Panc1 (cell line): Measurements from ENCODE around the gene ADCY1. TPM values are rescaled to one million over a fixed set of nuclear protein-coding genes. Genes with fewer than 3 reads are reported as not detected.

Source experiments
- ATAC-seq: fragments of 200-7000 bp; cut with Tn5 transposase; 2 replicates; pipeline ENCODE4 v1.9.1; 2020; ENCODE audit warnings: mild to moderate bottlenecking, moderate library complexity
- BruUV-seq: library from RNA; stranded (reverse); fragments of 400-500 nt; replicated peaks from 2 replicates; lab custom pipeline; 2021; lab: Mats Ljungman, UMichigan
- CTCF ChIA-PET: fragments of 300-600 bp; sonication (Branson Sonifier 250); formaldehyde crosslinking; loops from one replicate; lab custom pipeline; 2022; ENCODE audit warnings: antibody characterized with exemption; lab: Charles Lee
- POLR2A ChIA-PET: fragments of 300-600 bp; sonication (Branson Sonifier 250); formaldehyde crosslinking; loops from one replicate; lab custom pipeline; 2022; ENCODE audit warnings: antibody characterized with exemption; lab: Charles Lee
- DNase-seq: peaks from one replicate; pipeline ENCODE4 v3.0.0-alpha.2; 2010; ENCODE audit warnings: low read depth, low spot score
- H3K27ac ChIP-seq: 2 replicates; pipeline ENCODE4 v1.5.1; 2011; ENCODE audit warnings: mild to moderate bottlenecking, low read length, inconsistent platforms
- H3K27me3 ChIP-seq: fragments of 200-500 bp; sonication (Bioruptor generic); 2 replicates; pipeline ENCODE4 v1.6.0; 2014; ENCODE audit warnings: low read length, inconsistent platforms; ENCODE audit not compliant: control insufficient read depth, insufficient read depth
- H3K36me3 ChIP-seq: fragments of 200-500 bp; sonication (Bioruptor generic); 2 replicates; pipeline ENCODE4 v1.5.1; 2014; ENCODE audit warnings: inconsistent platforms, mild to moderate bottlenecking, low read length, moderate library complexity; ENCODE audit not compliant: control insufficient read depth, insufficient read depth
- H3K4me1 ChIP-seq: 2 replicates; pipeline ENCODE4 v1.5.1; 2011; ENCODE audit warnings: inconsistent platforms, mild to moderate bottlenecking, low read length, moderate library complexity; ENCODE audit not compliant: control insufficient read depth, insufficient read depth
- H3K4me3 ChIP-seq, 2 experiments: 2 replicates each; pipeline ENCODE4 v1.5.1; 2011 to 2012; ENCODE audit warnings: low read depth in 2 of 2, low read length in 2 of 2, mild to moderate bottlenecking in 2 of 2, inconsistent platforms in 1 of 2, moderate library complexity in 1 of 2
- H3K9me3 ChIP-seq: fragments of 200-500 bp; sonication (Bioruptor generic); 2 replicates; pipeline ENCODE4 v1.5.1; 2014; ENCODE audit warnings: low read depth, mild to moderate bottlenecking, inconsistent platforms, low read length, moderate library complexity; ENCODE audit not compliant: control insufficient read depth, insufficient read depth
- CTCF ChIP-seq: fragments of 450-650 bp; IDR thresholded peaks from 2 replicates; pipeline ENCODE4 v1.5.1; 2017; ENCODE audit warnings: mild to moderate bottlenecking
- POLR2AphosphoS5 ChIP-seq: IDR thresholded peaks from 2 replicates; pipeline ENCODE4 v1.6.1; 2012; ENCODE audit warnings: mild to moderate bottlenecking, low read depth, low read length, moderate library complexity
- REST ChIP-seq, 2 experiments: IDR thresholded peaks; 2 replicates each; pipeline ENCODE4 v1.6.1; 2011 to 2012; ENCODE audit warnings: low read depth in 2 of 2, control low read depth in 1 of 2, low read length in 1 of 2, mild to moderate bottlenecking in 1 of 2, moderate library complexity in 1 of 2; ENCODE audit not compliant: insufficient read depth in 1 of 2
- SIN3A ChIP-seq: IDR thresholded peaks from 2 replicates; pipeline ENCODE4 v1.6.1; 2012; ENCODE audit warnings: low read depth, mild to moderate bottlenecking, low read length, moderate library complexity, borderline replicate concordance; ENCODE audit not compliant: insufficient read depth
- TCF7L2 ChIP-seq: IDR thresholded peaks from 2 replicates; pipeline ENCODE4 v1.6.1; 2011; ENCODE audit warnings: mild to moderate bottlenecking, low read depth, low read length, inconsistent platforms
- in situ Hi-C: cut with HindIII; loops from 2 replicates; pipeline ENCODE4 v1.10.0; 2016; ENCODE audit warnings: low sequenced_read_pairs, low pct_unique_long_range_greater_than_20kb
- intact Hi-C: fragments of 100-400 bp; cut with micrococcal nuclease; formaldehyde crosslinking; loops from one replicate; pipeline ENCODE4 v1.10.0; 2022; ENCODE audit not compliant: unreplicated experiment
- total RNA-seq: library from RNA; stranded (reverse); gene quantifications from one replicate; pipeline ENCODE4 v1.2.1, GENCODE V29; 2021; ENCODE audit not compliant: unreplicated experiment

ADCY1 gene
- total RNA-seq, 1 experiment from 2014 or later: 2.1 TPM

GRCh38 chr7:45584261-45585210, 10.4 kb downstream of the ADCY1 start:
- CTCF ChIA-PET: no interaction called here
- intact Hi-C loops: no loop called here

More at GRCh38 chr7:45584261-45585210, 10.4 kb downstream of the ADCY1 start:
- no peaks in the 10 kb centered on the region for H3K4me1 ChIP-seq
- ATAC-seq (no peak), DNase-seq (no peak)
- H3K27ac ChIP-seq: no peak overlapping the region
- H3K36me3 ChIP-seq: no peaks in the 10 kb centered on the region
- in situ Hi-C loops: no loop called here
- TF ChIP-seq POLR2AphosphoS5 (no peak), TCF7L2 (no peak), SIN3A (no peak), CTCF (no peak), REST (IDR thresholded peaks at IDR 0.05; ENCODE audit: insufficient read depth in 1 of 2, low read depth in 2 of 2, low read length in 1 of 2) (no peak)
- H3K9me3 ChIP-seq: no peaks in the 10 kb centered on the region
- BruUV-seq: no TSS peak
- H3K4me3 ChIP-seq: no peak overlapping the region
- POLR2A ChIA-PET: interaction anchor here (0.7 kb wide), 1 partner anchor 532 kb away, joined by 16 read pairs; no protein-coding TSS in a partner anchor
- H3K27me3 ChIP-seq: no peaks in the 10 kb centered on the region; the same call in 1 of the 2 replicates
